H1 (cell line): ENCODE results near the gene NT5DC3. TPM values are rescaled to one million over a fixed set of nuclear protein-coding genes. Genes with fewer than 3 reads are reported as not detected.

ENCODE experiments used
- CTCF ChIA-PET: fragments of 300-600 bp; sonication (Branson Sonifier 250); formaldehyde crosslinking; loops from one replicate; lab custom pipeline; 2021; ENCODE audit not compliant: partially characterized antibody; lab: Charles Lee
- POLR2A ChIA-PET: fragments of 300-600 bp; sonication (Branson Sonifier 250); formaldehyde crosslinking; loops from one replicate; lab custom pipeline; 2021; ENCODE audit warnings: inconsistent platforms; ENCODE audit not compliant: partially characterized antibody; lab: Charles Lee
- DNase-seq, 2 experiments: peaks; one replicate each; pipeline versions ENCODE4 v3.0.0 to v3.0.0-alpha.2; 2010 to 2022; ENCODE audit warnings: low spot score in 2 of 2, low read depth in 1 of 2, mixed read lengths in 1 of 2
- FAIRE-seq: peaks from 2 replicates; lab custom pipeline; 2011; peaks lifted over from hg19 to GRCh38; lab: Jason Lieb, UNC
- H2AFZ ChIP-seq: 2 replicates; pipeline ENCODE4 v1.8.1; 2012; ENCODE audit warnings: low read length, inconsistent platforms
- H2AK5ac ChIP-seq: 2 replicates; pipeline ENCODE4 v1.6.1; 2013; ENCODE audit warnings: low read depth, low read length
- H2BK120ac ChIP-seq: replicated peaks from 2 replicates; pipeline ENCODE3; 2013; ENCODE audit warnings: low read depth, low read length, inconsistent platforms
- H2BK12ac ChIP-seq: 2 replicates; pipeline ENCODE4 v1.6.1; 2013; ENCODE audit warnings: low read depth, low read length
- H2BK15ac ChIP-seq: 2 replicates; pipeline ENCODE4 v1.6.1; 2013; ENCODE audit warnings: low read length
- H2BK20ac ChIP-seq: 2 replicates; pipeline ENCODE4 v1.6.1; 2013; ENCODE audit warnings: low read length
- H2BK5ac ChIP-seq: 2 replicates; pipeline ENCODE4 v1.6.1; 2013; ENCODE audit warnings: low read depth, low read length
- H3K14ac ChIP-seq: 2 replicates; pipeline ENCODE4 v1.6.1; 2013; ENCODE audit warnings: inconsistent platforms; ENCODE audit not compliant: insufficient read length
- H3K18ac ChIP-seq: 2 replicates; pipeline ENCODE4 v1.6.1; 2013; ENCODE audit warnings: low read length; ENCODE audit errors: extremely low read depth
- H3K23ac ChIP-seq: 2 replicates; pipeline ENCODE4 v1.6.1; 2013; ENCODE audit warnings: inconsistent platforms; ENCODE audit not compliant: insufficient read length
- H3K23me2 ChIP-seq: 2 replicates; pipeline ENCODE4 v1.6.1; 2013; ENCODE audit warnings: low read depth, low read length
- H3K27ac ChIP-seq: 2 replicates; pipeline ENCODE4 v1.6.1; 2011; ENCODE audit warnings: low read depth, low read length, inconsistent platforms
- H3K27me3 ChIP-seq, 4 experiments: replicated peaks in 1 of 4; 1 replicate in 1 of 4; 2 replicates in 3 of 4; pipeline versions ENCODE4 v1.6.1 to v1.8.1; 2011 to 2013; ENCODE audit warnings: low read length in 3 of 4, mild to moderate bottlenecking in 3 of 4, inconsistent platforms in 2 of 4, mixed read lengths in 2 of 4, moderate library complexity in 1 of 4; ENCODE audit not compliant: control insufficient read depth in 3 of 4, insufficient read depth in 3 of 4; ENCODE audit errors: extremely low read depth in 1 of 4
- H3K36me3 ChIP-seq, 4 experiments: 2 replicates each; pipeline versions ENCODE4 v1.6.1 to v1.8.1; 2011 to 2013; ENCODE audit warnings: mild to moderate bottlenecking in 4 of 4, low read length in 3 of 4, moderate library complexity in 2 of 4, control low read depth in 1 of 4, inconsistent platforms in 1 of 4; ENCODE audit not compliant: insufficient read depth in 4 of 4, control insufficient read depth in 2 of 4
- H3K4ac ChIP-seq: replicated peaks from 2 replicates; pipeline ENCODE3; 2013; ENCODE audit warnings: low read length, low read depth, mixed read lengths, inconsistent platforms; ENCODE audit not compliant: insufficient read length
- H3K4me1 ChIP-seq, 4 experiments: replicated peaks in 1 of 4; 1 replicate in 1 of 4; 2 replicates in 3 of 4; pipeline versions ENCODE4 v1.6.1 to v1.8.1; 2011 to 2013; ENCODE audit warnings: low read length in 3 of 4, inconsistent platforms in 2 of 4, mixed read lengths in 1 of 4; ENCODE audit not compliant: insufficient read depth in 4 of 4, control insufficient read depth in 3 of 4
- H3K4me2 ChIP-seq, 2 experiments: 2 replicates each; pipeline versions ENCODE4 v1.6.1 to v1.8.1; 2011 to 2013; ENCODE audit warnings: low read depth in 2 of 2, low read length in 2 of 2, control low read depth in 1 of 2, inconsistent platforms in 1 of 2, mild to moderate bottlenecking in 1 of 2; ENCODE audit not compliant: insufficient read depth in 1 of 2
- H3K4me3 ChIP-seq, 4 experiments: fragments of 200-600, 300-600 bp in 1 of 4; sonication (generic), shearing (Covaris generic), sonication (Bioruptor Twin) in 1 of 4; 2 replicates each; pipeline versions ENCODE4 v1.5.1 to v1.8.1; 2011 to 2016; ENCODE audit warnings: low read length in 4 of 4, low read depth in 3 of 4, control low read depth in 2 of 4, inconsistent platforms in 2 of 4, mild to moderate bottlenecking in 2 of 4, mixed read lengths in 1 of 4, moderate library complexity in 1 of 4; ENCODE audit not compliant: insufficient read depth in 2 of 4; ENCODE audit errors: extremely low read depth in 1 of 4
- H3K56ac ChIP-seq: replicated peaks from 2 replicates; pipeline ENCODE3; 2013; ENCODE audit warnings: low read depth, mild to moderate bottlenecking, mixed read lengths, low read length, inconsistent platforms; ENCODE audit not compliant: insufficient read length
- H3K79me1 ChIP-seq: 2 replicates; pipeline ENCODE4 v1.6.1; 2013; ENCODE audit warnings: low read depth, low read length, control low read depth
- H3K79me2 ChIP-seq, 2 experiments: 2 replicates each; pipeline versions ENCODE4 v1.6.1 to v1.8.1; 2012 to 2013; ENCODE audit warnings: low read length in 2 of 2, mild to moderate bottlenecking in 2 of 2, inconsistent platforms in 1 of 2; ENCODE audit not compliant: insufficient read depth in 2 of 2, control insufficient read depth in 1 of 2
- H3K9ac ChIP-seq, 4 experiments: replicated peaks in 1 of 4; 1 replicate in 1 of 4; 2 replicates in 3 of 4; pipeline versions ENCODE4 v1.6.1 to v1.8.1; 2011 to 2013; ENCODE audit warnings: low read depth in 3 of 4, low read length in 3 of 4, control low read depth in 2 of 4, mild to moderate bottlenecking in 2 of 4, moderate library complexity in 2 of 4, inconsistent platforms in 1 of 4; ENCODE audit errors: extremely low read depth in 1 of 4
- H3K9me3 ChIP-seq, 2 experiments: 2 replicates each; pipeline versions ENCODE4 v1.6.1 to v1.8.1; 2012 to 2013; ENCODE audit warnings: mild to moderate bottlenecking in 2 of 2, moderate library complexity in 2 of 2, control low read depth in 1 of 2, inconsistent platforms in 1 of 2, low read depth in 1 of 2, low read length in 1 of 2, mixed read lengths in 1 of 2; ENCODE audit not compliant: insufficient read depth in 2 of 2
- H4K20me1 ChIP-seq, 2 experiments: replicated peaks in 1 of 2; 2 replicates each; pipeline versions ENCODE3 to v1.8.1; 2011 to 2013; ENCODE audit warnings: inconsistent platforms in 2 of 2, low read length in 2 of 2, mild to moderate bottlenecking in 1 of 2; ENCODE audit not compliant: insufficient read depth in 2 of 2, control insufficient read depth in 1 of 2
- H4K5ac ChIP-seq: 2 replicates; pipeline ENCODE4 v1.6.1; 2013; ENCODE audit warnings: low read length, low read depth, mixed read lengths, inconsistent platforms; ENCODE audit not compliant: insufficient read length
- H4K8ac ChIP-seq: 2 replicates; pipeline ENCODE4 v1.8.0; 2013; ENCODE audit warnings: mild to moderate bottlenecking, moderate library complexity, low read length, inconsistent platforms; ENCODE audit not compliant: insufficient read depth; ENCODE audit errors: extremely low read depth
- H4K91ac ChIP-seq: replicated peaks from 2 replicates; pipeline ENCODE3; 2013; ENCODE audit warnings: low read length, mixed read lengths, inconsistent platforms; ENCODE audit not compliant: insufficient read length
- ASH2L ChIP-seq: fragments of 200-600, 300-600 bp; sonication (generic); IDR thresholded peaks from one replicate; pipeline ENCODE4 v1.7.1; 2017; ENCODE audit warnings: low read length
- BACH1 ChIP-seq: IDR thresholded peaks from 2 replicates; pipeline ENCODE4 v1.6.1; 2012; ENCODE audit warnings: low read length, improper control_type of control experiment
- BCL11A ChIP-seq, 2 experiments: IDR thresholded peaks; one replicate each; pipeline ENCODE4 v1.6.1; 2011; ENCODE audit warnings: low read depth in 2 of 2, low read length in 2 of 2, mild to moderate bottlenecking in 2 of 2
- E2F6 ChIP-seq: IDR thresholded peaks from 2 replicates; pipeline ENCODE4 v1.6.1; 2012; ENCODE audit warnings: inconsistent platforms
- WGBS, 2 experiments: shearing (Covaris generic) in 1 of 2; methylation state at CpG; one replicate each; pipeline versions ENCODE4 v1.1.6 to v1.1.7; 2013 to 2015; ENCODE audit warnings: low lambda C conversion rate in 2 of 2, mixed read lengths in 2 of 2, inconsistent platforms in 1 of 2, low coverage in 1 of 2, missing lambda C conversion rate in 1 of 2; ENCODE audit not compliant: insufficient replicate concordance in 2 of 2, insufficient coverage in 1 of 2, insufficient read length in 1 of 2; ENCODE audit errors: extremely low coverage in 1 of 2, missing lambda C conversion rate in 1 of 2; 5-methylcytosine and 5-hydroxymethylcytosine counted together
- polyA plus RNA-seq, 7 experiments: library from polyadenylated mRNA; depleted of rRNA in 3 of 7; stranded (reverse) in 5 of 7; unstranded in 2 of 7; fragments of >200 nt in 5 of 7; fragments of 200-250 nt in 2 of 7; gene quantifications; 1 replicate in 5 of 7; 2 replicates in 1 of 7; 4 replicates in 1 of 7; pipeline versions ENCODE4 v1.2.1 to v1.2.3, GENCODE V29; 2011 to 2013; ENCODE audit warnings: missing spikeins in 2 of 7, mixed read lengths in 2 of 7
- total RNA-seq: library from RNA; stranded (reverse); fragmentation: NEBNext Ultra II Directional; extraction: Animal tissue kit (Norgen Biotek cat#: 25700); gene quantifications from 2 replicates; pipeline ENCODE4 v1.2.1, GENCODE V29; 2021

NT5DC3 gene
- total and polyA plus RNA-seq, 2 of the 8 experiments (the other 6 are each of a cell fraction or from before 2014, with no cell fraction given) = 5.4 to 14.8 TPM

DNA sequence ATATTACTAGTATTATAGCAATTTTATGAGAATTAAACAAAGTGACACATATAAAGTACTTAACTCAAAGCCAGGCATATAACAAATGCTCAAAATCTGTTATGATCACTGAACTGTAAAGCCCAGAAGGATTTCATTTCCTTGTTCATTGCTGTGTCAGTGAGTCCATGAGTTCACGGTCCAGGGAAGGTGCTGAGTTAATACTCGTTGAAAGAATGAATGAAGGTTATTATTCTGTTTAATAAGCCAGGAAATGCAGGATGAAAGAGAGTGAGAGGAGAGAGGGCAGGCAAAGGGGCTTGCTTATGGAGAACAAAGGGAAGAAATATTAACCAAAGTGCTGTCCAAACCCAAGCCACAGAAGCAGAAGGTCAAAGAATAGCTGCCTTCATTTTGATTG lies 40.2 kb upstream of the NT5DC3 start:
- no peaks in the 10 kb centered on the region for H3K4me1 ChIP-seq
- no peak overlapping the region for H3K27ac ChIP-seq
- 84% methylated on average over 2 of the region's 2 CpGs; no CpG with 5 or more reads in 1 of the 2 experiments for WGBS, 2 experiments
- H2AFZ ChIP-seq = no peak overlapping the region
- no peaks in the 10 kb centered on the region for H3K23me2 ChIP-seq
- H2BK12ac ChIP-seq = no peak overlapping the region
- FAIRE-seq (no peak), DNase-seq (no peak)
- H2BK5ac ChIP-seq = no peak overlapping the region
- H4K5ac ChIP-seq = no peak overlapping the region
- ChIA-PET CTCF (interaction anchor here (3.0 kb wide), 1 partner anchor 8 kb away, joined by 9 read pairs; no protein-coding TSS in a partner anchor), POLR2A (interaction anchor here (1.2 to 2.3 kb wide), 3 partner anchors 13 to 84 kb away, joined by 3 to 6 read pairs (median 4); partner anchors contain the start of genes HSP90B1 and TDG)
- H3K79me2 ChIP-seq = no peaks in the 10 kb centered on the region
- TF ChIP-seq BCL11A (IDR thresholded peaks at IDR 0.05; ENCODE audit: low read depth in 2 of 2, low read length in 2 of 2) = no peak
- no peak for TF ChIP-seq E2F6
- no peak for TF ChIP-seq BACH1
- TF ChIP-seq ASH2L = no peak
- no peak overlapping the region for H3K4me3 ChIP-seq
- no peak overlapping the region for H4K8ac ChIP-seq
- no peak overlapping the region for H4K91ac ChIP-seq
- H3K79me1 ChIP-seq = no peaks in the 10 kb centered on the region
- H4K20me1 ChIP-seq = no peaks in the 10 kb centered on the region
- H3K27me3 ChIP-seq = no peaks in the 10 kb centered on the region
- H3K36me3 ChIP-seq = no peaks in the 10 kb centered on the region
- H3K23ac ChIP-seq = no peak overlapping the region
- no peak overlapping the region for H2BK20ac ChIP-seq
- H2AK5ac ChIP-seq = no peak overlapping the region
- no peak overlapping the region for H3K14ac ChIP-seq
- no peak overlapping the region for H3K18ac ChIP-seq
- no peak overlapping the region for H3K4me2 ChIP-seq
- no peak overlapping the region for H3K9ac ChIP-seq
- H3K9me3 ChIP-seq = no peaks in the 10 kb centered on the region
- no peak overlapping the region for H3K4ac ChIP-seq
- no peak overlapping the region for H2BK15ac ChIP-seq
- H2BK120ac ChIP-seq = no peak overlapping the region
- H3K56ac ChIP-seq = no peak overlapping the region
